K562 (cell line): ENCODE results near the gene BFSP2.

ENCODE experiments used
- ATF7 ChIP-seq: fragments of 450-650 bp; IDR thresholded peaks from 2 replicates; pipeline ENCODE4 v1.7.1; 2014; ENCODE audit warnings: mild to moderate bottlenecking, moderate library complexity
- BHLHE40 ChIP-seq: IDR thresholded peaks from 2 replicates; pipeline ENCODE4 v1.6.1; 2011; ENCODE audit warnings: low read length, improper control_type of control experiment
- CTCF ChIP-seq, 3 experiments: IDR thresholded peaks in 2 of 3; conservative IDR thresholded peaks in 1 of 3; 2 replicates each; pipeline ENCODE4 v1.5.1; 2011 to 2012; ENCODE audit warnings: low read length in 3 of 3, mild to moderate bottlenecking in 3 of 3, control low read depth in 2 of 3, improper control_type of control experiment in 1 of 3, inconsistent platforms in 1 of 3, low read depth in 1 of 3, mixed read lengths in 1 of 3, moderate library complexity in 1 of 3; ENCODE audit not compliant: insufficient read depth in 2 of 3
- ETV5 ChIP-seq: sonication (generic); formaldehyde crosslinking; IDR thresholded peaks from 2 replicates; pipeline ENCODE4 v1.4.0; 2020; ENCODE audit warnings: low read depth, mild to moderate bottlenecking, missing genetic modification reagents
- GTF3C2 ChIP-seq: IDR thresholded peaks from 3 replicates; pipeline ENCODE4 v1.6.1; 2011; ENCODE audit warnings: borderline replicate concordance, mild to moderate bottlenecking, moderate library complexity; ENCODE audit not compliant: insufficient read length; ENCODE audit errors: extremely low read depth
- MLLT1 ChIP-seq, 2 experiments: fragments of 450-650 bp; IDR thresholded peaks; 2 replicates each; pipeline ENCODE4 v1.6.1; 2016
- PHF21A ChIP-seq: fragments of 450-650 bp; IDR thresholded peaks from 2 replicates; pipeline ENCODE4 v1.6.1; 2017; ENCODE audit warnings: low read depth, borderline replicate concordance
- RAD21 ChIP-seq, 2 experiments: fragments of 250-450 bp in 1 of 2; fragments of 450-650 bp in 1 of 2; sonication (Bioruptor Pico) in 1 of 2; formaldehyde crosslinking in 1 of 2; IDR thresholded peaks in 1 of 2; conservative IDR thresholded peaks in 1 of 2; 2 replicates each; pipeline versions ENCODE4 v1.4.0 to v1.8.0; 2020 to 2022; ENCODE audit warnings: mild to moderate bottlenecking in 2 of 2, moderate library complexity in 1 of 2
- SAFB ChIP-seq: fragments of 200-400 bp; formaldehyde crosslinking; IDR thresholded peaks from 2 replicates; pipeline ENCODE4 v1.6.1; 2017; ENCODE audit warnings: low read depth, low read length, borderline replicate concordance
- THAP7 ChIP-seq: fragments of 250-450 bp; sonication (Bioruptor Pico); IDR thresholded peaks from 2 replicates; pipeline ENCODE4 v1.5.0; 2021
- USF1 ChIP-seq: sonication (generic); formaldehyde crosslinking; IDR thresholded peaks from 2 replicates; pipeline ENCODE4 v1.9.0; 2022; ENCODE audit warnings: mild to moderate bottlenecking, missing genetic modification reagents
- ZBTB34 ChIP-seq: fragments of 250-450 bp; sonication (Bioruptor Pico); IDR thresholded peaks from 2 replicates; pipeline ENCODE4 v1.8.0; 2021; ENCODE audit warnings: mild to moderate bottlenecking, moderate library complexity
- ZNF174 ChIP-seq: fragments of 250-450 bp; sonication (Bioruptor Pico); IDR thresholded peaks from 2 replicates; pipeline ENCODE4 v1.4.0; 2020; ENCODE audit warnings: mild to moderate bottlenecking

GRCh38 chr3:133388696-133389395 lies 11.0 kb upstream of the BFSP2 start:
- TF ChIP-seq MLLT1 (IDR thresholded peaks at IDR 0.05) (no peak), RAD21 (CRISPR knock-in tag; conservative IDR thresholded peaks at IDR 0.05 in 1 of 2, IDR thresholded peaks at IDR 0.05 in 1 of 2) (no peak), THAP7 (CRISPR knock-in tag) (no peak), ATF7 (no peak), ETV5 (CRISPR knock-in tag) (no peak), BHLHE40 (no peak), SAFB (no peak), ZBTB34 (CRISPR knock-in tag) (no peak), PHF21A (no peak), CTCF (IDR thresholded peaks at IDR 0.05 in 2 of 3, conservative IDR thresholded peaks at IDR 0.05 in 1 of 3; ENCODE audit: insufficient read depth in 2 of 3, low read depth in 1 of 3, low read length in 3 of 3) (no peak), ZNF174 (no peak), USF1 (CRISPR knock-in tag) (no peak), GTF3C2 (no peak)
